Left hindlimb (tissue), 1 donor: ENCODE results near the gene EPB41L5.
"Not testable (repeated sequence)": the region's sequence is repeated elsewhere in the genome, so short reads cannot be mapped to it uniquely, and the experiment has no call there.

ENCODE experiments used
- DNase-seq: peaks from one replicate; pipeline ENCODE4 v3.0.0-alpha.2; 2018

The EPB41L5 gene

DNA sequence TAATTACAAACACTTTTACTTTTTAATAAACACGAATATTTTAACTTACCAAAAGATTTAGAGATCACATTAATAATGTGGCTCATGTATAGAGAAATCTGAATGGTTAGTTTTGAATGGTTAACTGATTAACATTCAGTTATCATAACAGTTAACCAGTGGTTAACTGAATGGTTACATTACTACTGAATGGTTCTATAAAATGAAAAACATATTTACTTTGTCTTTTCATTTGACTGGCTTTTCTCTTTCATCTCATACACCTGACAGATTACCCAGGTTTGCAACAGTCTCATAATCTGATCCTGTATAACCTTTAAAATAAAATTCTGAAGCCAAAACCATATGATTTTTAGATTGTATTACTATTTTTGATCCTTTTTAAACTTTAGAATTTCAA, 91.9 kb downstream of the EPB41L5 start:
- DNase-seq = no peak

DNA sequence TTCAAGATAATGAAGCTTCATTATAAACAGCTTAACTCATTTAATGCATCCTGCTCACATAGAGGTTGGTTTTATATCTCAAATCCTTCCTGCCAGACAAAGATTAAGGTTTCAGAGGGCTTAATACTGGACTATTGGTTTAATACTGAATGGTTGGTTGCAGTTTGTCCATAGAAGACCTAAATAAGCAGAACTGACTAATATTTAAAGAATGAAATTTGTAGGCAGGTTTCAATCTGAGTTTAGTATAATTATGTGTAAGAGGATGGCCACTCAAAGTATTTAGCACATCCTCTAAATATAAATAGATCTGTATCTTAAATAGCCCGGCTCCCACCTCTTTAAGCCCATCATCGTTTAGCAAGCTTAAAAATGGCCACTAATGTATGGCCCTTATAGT, 92.5 kb downstream of the EPB41L5 start:
- DNase-seq = no peak

DNA sequence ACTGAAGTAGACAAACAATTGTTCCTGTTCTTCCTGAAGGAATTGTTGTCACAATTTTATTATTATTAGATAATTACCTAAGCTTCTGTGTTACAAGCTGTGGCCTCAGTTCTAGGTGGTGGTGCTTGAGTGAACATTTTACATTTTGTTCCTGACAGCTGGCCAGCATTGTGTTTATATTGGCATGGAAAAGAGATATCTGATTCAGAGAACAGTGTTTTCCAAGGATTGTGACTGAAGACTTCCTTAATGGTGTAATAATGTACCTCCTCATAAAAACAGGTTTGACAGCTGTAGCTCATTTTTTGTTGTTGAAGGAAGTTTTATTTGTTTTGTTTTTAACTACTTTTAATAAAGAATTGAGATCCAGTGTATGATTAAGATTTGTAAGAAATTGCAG, 95.2 kb downstream of the EPB41L5 start:
- DNase-seq = no peak

DNA sequence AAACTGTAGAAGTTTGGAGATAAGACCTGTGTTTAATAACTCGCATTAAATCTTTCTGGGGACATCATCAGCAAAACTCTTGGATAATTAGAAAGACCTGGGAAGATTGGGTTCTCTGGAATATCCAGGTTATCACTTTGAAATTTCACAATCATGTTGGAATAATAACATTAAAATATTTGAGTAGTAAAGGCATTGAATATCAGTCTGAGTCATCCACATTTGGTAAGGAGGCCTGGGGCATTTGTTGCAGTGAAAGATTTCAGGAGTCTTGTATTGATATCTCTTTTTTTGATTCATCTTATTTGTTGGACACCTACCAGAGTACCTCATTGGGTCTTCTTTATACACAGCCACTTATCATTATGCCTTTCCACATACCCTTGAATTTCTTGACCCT, 95.9 kb downstream of the EPB41L5 start:
- no peak for DNase-seq

DNA sequence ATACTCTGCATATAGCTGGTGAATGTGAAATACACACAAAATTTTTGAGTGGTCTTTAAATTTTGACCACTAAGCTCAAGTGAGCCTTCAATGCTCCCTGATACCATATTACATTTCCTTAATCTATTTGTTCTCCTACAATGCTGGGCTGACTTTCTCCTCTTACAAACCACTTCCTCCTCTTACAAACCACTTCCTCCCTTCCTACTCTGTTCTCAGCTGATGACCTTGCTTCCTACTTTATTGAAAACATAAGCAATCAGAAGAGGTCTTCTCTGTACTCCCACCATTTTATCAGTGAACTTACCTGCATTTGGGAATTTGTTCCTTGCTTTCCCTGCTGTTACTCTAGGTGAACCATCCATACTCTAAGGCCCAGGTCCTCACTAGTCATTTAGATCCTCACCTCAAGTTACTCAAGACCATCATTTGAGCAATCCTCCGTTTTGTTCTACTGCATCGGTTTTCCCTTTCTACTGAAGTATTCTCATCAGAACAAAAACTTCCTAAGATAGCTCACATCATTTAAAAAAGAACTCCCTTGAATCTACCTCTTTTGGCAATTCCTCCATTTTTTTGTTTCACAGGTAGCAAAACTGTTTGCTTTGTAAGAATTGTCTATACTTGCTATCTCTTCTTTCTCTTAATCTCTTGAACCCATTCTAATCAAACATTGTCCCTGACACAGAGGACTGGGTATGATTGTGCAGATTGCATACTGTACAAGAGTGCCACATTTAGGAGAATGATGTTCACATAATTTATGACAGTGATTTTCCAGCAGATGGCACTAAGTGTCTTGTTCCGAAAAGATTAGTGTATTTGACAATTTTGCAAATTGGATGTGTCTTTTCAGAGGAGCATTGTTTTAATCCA, 96.5 kb downstream of the EPB41L5 start:
- no peak for DNase-seq

DNA sequence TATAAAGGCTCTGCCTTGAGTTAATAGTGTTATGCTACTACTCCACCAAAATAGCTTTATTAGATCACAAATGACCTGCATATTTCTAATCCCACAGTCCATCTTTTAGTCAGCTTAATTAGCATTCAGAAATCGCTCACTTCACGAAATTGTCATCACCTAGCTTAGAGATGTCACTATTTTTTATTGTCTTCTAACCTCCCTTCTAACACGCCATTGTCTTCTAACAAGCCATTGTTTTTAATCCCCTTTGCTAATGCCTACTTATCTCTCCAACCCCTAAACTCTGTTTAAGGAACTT, 97.1 kb downstream of the EPB41L5 start:
- DNase-seq = no peak

DNA sequence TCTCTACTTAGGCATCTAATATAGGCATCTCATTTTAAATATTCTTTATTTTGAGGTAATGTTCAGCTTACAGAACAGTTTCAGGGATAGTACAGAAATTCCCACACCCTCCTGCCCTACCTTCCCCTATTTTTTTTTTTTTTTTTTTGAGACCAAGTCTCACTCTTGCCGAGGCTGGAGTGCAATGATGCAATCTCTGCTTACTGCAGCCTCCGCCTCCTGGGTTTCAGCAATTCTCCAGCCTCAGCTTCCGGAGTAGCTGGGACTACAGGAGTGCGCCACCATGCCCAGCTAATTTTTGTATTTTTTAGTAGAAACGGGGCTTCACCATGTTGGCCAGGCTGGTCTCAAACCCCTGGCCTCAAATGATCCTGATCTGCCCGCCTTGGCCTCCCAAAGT, 97.6 kb downstream of the EPB41L5 start:
- no peak for DNase-seq

DNA sequence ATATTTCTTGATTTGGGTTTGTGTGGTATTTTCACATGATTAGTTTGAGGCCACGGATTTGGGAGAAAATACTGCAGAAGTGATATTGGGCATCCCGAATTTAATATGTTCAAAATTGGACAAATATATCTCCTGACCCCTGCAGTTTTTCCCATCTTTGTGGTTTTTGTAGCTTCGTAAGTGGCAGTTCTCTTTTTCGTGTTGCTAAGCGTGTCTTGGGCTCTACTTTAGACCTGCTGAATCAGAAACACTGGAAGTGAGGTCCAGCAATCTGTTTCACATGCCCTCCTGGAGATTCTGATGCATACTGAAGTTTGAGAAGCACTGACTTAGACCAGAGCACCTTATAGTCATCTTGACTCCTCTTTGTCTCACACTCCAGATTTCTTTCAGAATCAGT, 98.3 kb downstream of the EPB41L5 start:
- no peak for DNase-seq

DNA sequence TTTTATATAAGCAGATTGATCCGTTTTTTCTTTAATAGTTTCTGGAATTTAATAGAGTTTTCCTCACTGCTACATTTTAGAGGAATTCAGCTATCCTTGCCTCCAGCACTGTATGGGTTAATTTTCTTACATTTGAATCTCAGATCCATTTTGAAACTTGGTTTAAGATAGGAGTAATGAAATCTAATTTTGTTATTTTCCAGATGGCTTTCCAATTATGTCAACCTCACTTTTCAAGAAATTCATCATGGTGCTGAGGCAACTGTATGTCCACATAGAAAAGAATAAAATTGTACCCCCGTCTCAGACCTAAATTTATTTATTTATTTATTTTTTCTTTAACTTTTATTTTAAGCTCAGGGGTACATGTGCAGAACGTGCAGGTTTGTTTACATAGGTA, 105.1 kb downstream of the EPB41L5 start:
- DNase-seq = no peak

DNA sequence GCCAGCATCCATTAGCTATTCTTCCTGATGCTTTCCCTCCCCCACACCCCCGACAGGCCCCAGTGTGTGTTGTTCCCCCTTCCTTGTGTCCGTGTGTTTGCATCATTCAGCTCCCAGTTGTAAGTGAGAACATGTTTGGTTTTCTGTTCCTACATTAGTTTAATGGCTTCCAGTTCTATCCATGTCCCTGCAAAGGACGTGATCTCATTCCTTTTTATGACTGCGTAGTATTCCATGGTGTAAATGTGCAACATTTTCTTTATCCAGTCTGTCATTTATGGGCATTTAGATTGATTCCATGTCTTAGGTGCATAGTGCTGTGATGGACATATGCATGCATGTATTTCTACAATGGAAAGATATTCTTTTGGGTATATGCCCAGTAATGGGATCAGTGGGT, 105.6 kb downstream of the EPB41L5 start:
- DNase-seq = no peak

DNA sequence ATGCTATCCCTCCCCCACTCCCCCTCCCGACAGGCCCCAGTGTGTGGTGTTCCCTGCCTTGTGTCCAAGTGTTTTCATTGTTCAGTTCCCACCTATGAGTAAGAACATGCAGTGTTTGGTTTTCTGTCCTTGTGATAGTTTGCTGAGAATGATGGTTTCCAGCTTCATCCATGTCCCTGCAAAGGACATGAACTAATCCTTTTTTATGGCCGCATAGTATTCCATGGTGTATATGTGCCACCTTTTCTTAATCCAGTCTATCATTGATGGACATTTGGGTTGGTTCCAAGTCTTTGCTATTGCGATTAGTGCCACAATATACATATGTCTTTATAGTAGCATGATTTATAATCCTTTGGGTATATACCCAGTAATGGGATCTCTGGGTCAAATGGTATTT, 108.5 kb downstream of the EPB41L5 start:
- not testable (repeated sequence) for DNase-seq

DNA sequence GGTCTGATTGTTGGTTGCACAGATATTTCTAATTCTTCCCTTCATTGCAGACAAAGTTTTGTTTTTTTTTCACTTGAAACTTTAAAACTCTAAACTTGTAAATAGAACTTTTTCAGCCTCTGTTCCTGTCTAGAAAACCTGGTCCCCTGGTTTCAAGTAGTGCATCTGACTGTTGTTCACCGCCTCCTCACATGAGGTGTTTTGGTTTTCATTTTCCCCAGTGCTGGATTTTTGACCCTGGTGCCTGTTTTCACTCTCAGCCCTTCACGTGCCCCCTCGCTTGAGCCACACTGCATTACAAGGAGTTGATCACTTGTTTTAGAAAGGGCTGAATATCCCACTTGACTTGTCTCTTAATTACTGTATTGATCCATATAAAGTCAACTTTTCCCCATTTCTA, 110.2 kb downstream of the EPB41L5 start:
- DNase-seq = no peak

DNA sequence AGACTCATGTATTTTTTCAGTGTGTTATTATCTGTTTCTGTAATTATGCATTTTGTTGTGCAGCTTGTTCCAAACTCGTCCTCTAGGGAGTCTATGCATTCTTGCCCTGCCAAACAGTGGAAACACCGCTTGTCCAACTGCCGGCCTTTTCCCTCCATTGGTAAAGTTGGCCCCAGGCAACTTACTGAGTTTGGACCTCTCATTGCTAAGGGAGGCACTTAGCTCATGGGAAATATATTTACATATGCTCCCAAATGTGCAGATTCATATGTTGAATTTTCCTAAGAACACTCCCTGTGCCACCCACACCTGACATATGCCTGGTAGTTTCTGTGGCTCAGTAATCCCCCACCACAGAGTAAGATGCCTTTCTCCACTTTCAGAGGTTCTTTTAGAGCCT, 112.3 kb downstream of the EPB41L5 start:
- DNase-seq = no peak

DNA sequence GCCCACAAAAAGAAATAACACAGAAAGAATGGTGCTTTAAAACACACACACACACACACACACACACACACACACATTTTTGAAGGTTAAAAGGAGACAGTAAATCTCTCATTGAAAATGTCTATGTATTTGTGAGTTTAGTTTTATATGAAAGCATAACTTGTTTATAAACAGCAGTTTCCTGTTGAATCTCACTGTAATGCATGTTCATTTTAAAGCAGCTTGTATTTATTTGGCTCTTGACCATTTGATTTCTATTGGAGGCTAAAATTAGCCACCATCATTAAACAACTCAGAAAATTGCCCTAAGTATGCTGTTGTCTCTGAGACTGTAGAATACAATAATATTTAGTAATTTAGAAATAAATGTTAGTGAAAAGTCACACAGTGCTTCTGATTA, 115.3 kb downstream of the EPB41L5 start:
- no peak for DNase-seq

DNA sequence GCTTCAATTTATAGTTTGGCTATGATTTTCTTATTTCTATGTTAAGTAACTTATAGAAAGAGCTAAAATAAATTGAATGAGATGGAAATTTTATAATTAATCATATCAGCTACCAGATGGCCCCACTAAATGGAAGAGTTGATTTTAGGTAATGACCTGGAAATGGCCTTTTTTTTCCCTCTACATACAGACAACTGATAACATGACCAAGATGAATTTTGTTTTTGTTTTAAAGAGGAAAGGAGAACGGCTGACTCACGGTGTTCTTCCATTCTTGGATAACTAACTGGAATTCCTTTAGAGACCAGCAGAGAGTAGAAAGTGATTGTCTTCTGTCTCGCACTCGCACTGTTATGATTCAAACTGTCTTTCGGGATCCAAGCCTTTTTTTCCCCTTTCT, 119.3 kb downstream of the EPB41L5 start:
- no peak for DNase-seq

DNA sequence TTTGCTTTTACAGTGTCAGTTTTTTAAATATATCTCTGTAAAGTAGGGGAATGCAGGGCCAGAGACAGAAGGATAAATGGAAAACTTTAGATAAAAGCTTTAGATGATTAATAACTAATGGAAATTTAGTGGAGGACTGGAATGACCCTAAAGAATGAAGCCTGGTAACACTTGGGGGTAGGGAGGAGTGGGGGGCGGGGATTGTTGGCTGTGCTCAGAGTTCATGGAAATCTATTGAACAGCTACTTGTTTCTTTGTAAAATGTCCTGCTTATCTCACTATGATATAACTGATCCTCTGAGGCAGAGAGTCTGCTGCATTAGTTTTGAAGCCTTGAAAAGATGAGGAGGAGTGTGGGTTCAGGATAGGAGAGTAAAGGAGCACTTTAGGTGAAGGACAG, 119.8 kb downstream of the EPB41L5 start:
- no peak for DNase-seq

DNA sequence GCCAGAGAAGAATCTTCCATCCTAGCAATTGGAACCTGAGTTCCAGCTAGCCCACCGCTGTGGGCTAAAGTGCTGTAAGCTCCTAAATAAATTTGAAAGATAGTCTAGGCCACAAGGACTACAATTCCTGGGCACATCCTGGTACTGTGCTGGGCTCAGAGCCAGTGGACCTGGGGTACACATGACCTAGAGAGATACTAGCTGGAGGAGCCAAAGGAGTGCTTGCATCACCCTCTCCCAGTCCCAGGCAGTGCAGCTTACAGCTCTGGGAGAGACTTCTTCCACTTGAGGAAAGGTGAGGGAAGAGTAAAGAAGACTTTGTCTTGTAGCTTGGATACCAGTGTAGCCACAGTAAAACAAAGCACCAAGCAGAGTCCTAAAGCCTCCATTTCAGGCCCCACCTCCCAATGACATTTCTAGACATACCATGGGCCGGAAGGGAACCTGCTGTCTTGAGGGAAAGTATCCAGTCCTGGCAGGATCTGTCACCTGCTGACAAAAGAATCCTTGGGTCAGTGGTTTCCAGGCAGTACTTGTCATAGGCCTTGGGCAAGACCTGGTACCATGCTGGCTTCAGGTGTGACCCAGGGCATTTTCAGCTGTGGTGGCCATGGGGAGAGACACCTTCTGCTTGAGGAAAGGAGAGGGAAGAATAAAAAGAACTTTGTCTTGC, 120.8 kb downstream of the EPB41L5 start:
- no peak for DNase-seq

DNA sequence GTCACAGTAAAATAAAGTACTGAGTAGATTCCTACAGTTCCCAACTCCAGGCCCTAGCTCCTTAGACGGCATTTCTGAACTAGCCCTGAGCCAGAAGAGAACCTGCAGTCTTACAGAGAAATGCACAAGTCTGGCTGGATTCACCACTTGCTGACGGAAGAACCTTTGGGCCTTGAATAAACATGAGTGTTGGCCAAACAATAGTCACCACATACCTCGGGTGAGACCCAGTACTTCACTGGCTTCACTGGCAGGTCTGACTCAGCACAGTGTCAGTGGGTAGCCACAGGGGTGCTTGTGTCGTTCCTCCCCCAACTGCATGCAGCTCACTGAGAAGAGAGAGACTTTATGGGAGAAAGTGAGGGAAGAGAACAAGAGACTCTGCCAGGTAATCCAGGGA, 121.4 kb downstream of the EPB41L5 start:
- no peak for DNase-seq

DNA sequence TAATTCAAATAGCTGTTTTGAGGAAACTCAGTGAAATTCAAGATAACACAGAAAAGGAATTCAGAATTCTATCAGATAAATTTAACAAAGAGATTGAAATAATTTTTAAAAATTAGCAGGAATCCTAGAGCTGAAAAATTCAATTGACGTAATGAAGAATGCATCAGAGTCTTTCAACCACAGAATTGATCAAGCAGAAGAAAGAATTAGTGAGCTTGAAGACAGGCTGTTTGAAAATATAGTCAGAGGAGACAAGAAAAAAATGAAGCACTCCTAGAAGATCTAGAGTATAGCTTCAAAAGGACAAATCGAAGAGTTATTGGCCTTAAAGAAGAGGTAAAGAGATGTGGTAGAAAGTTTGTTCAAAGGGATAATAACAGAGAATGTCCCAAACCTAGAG, 122.1 kb downstream of the EPB41L5 start:
- DNase-seq = not testable (repeated sequence)

DNA sequence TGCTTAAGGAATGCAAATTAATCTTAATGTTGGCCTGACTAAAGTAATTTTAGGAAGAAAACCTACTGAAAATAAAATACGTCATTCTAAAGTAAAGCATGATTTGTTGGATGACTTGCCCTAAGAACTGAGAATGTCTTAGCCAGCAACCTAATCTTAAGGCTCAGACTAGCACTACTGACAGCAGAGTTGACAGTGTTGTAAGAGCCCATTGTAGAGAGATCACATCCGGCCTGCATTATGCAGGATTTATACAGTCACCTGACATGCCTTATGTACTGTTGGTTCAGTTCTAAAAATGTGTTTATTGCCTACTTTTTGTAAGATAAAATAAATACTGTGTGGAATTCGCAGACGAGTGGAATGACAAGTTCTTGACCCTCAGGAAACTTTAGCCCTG, 128.0 kb downstream of the EPB41L5 start:
- no peak for DNase-seq

DNA sequence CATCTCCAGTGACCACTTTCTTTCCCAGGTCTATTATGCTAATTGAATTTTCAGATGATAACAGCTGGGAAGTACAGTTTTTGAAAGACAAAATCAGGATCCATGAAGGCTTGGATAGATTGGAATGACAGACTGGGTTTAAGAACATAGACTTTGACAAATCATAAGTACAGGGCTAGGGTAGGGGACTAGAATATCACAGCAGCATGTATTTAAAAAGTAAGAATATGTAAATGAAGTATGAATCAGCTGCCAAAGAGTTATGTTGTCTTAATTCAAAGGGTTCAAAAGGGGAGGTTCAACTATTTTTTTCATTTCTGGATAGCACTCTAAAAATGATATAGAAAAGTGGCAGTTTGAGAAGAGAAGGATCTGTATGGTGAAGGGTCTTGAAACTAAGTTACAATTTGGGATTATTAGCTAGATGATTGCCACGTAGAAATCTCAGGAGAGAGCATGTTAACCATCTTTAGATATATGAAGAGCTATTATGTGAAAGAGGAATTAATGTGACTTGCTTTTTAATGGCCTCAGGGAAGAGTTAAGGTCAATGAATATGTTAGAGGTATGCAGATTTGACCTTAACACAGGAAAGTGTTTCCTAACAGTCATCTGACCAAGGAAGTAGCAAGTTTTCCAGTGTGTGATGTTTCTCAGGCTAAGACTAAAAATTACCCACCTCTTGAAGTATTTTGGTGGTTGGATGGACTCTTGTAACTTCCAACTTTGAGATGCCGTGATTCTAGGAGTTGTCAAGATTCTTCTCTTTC, 128.6 kb downstream of the EPB41L5 start:
- DNase-seq = no peak

DNA sequence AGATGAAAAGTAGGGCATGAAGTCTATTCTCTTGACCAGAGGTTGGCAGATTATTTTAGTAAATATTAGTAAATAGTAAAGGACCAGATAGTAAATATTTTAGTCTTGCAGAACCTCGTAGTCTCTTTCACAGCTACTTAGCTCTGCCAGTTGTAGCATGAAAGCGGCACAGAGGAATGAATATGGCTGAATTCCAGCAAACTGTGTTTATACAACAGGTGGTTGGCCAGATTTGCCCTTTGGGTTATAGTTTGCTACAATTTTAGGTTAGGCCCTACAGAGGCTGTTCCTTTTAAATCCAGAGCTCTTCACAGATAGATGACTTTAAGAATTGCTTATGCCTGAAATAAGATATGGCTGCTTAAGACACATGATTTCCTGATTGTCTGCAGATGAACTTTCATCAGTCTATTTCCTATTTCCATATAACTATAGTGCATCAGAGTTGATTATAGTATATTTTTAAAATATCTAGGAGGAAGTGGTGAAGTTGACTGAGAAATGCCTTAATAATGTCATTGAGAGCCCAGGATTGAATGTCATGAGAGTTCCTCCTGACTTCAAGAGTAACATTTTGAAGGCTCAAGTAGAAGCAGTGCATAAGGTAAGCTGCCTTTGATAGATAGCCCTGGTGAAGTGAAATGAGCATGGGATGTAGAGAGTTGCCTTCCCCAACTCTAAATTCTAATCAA, 129.8 kb downstream of the EPB41L5 start:
- DNase-seq = no peak

DNA sequence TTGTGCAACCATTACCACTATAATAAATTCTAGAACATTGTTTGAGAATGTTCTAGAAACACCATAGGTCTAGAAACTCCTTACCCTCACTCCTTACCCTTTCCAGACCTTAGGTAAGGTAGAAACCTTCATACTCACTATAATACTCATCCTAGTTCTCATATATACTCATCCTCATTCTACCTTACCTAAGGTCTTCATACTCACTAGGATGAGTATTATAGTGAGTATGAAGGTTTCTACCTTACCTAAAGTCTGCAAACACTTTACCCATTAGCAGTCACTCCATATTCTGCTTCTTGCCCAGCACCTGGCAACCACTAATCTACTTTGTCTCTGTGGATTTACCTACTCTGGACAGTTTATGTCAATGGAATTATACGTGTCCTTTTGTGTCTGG, 135.4 kb downstream of the EPB41L5 start:
- no peak for DNase-seq
